ENCODE data around the gene CYS1.
A peak's percentile ranks its signal among the peaks of the same experiment; 100 is the strongest.

CYS1 gene

GRCh38 chr2:10079266-10079869, 843 bp downstream of the CYS1 start:
- H3K4me3 ChIP-seq (ENCODE audit: low read depth, low read length): peak overlapping the region; percentile 17
- no peaks in the 10 kb centered on the region for H3K9me3 ChIP-seq (ENCODE audit: control insufficient read depth, low read length)
- H3K4me1 ChIP-seq: no peaks in the 10 kb centered on the region
- no peak overlapping the region for H3K9ac ChIP-seq
- H3K27me3 ChIP-seq (ENCODE audit: control insufficient read depth, insufficient read depth, low read length): peaks cover 2% of the 10 kb centered on the region
- H2AFZ ChIP-seq: peak overlapping the region; percentile 72
- H3K36me3 ChIP-seq (ENCODE audit: control insufficient read depth, insufficient read depth, low read length): no peaks in the 10 kb centered on the region
- no peak for TF ChIP-seq CTCF (IDR thresholded peaks at IDR 0.05)
- peak overlapping the region; percentile 53 for H3K4me2 ChIP-seq (ENCODE audit: low read length)
- H3K79me2 ChIP-seq: no peaks in the 10 kb centered on the region
- peak overlapping the region; percentile 3 for H3K27ac ChIP-seq

- Histone ChIP-seq H3K4me1 (no peaks in the 10 kb centered on the region), H2AFZ (peak overlapping the region; percentile 72), H3K27ac (peak overlapping the region; percentile 3), H3K4me2 (ENCODE audit: low read length) (peak overlapping the region; percentile 53), H3K27me3 (ENCODE audit: control insufficient read depth, insufficient read depth, low read length) (peaks cover under 1% of the 10 kb centered on the region), H3K79me2 (no peaks in the 10 kb centered on the region), H3K9me3 (ENCODE audit: control insufficient read depth, low read length) (no peaks in the 10 kb centered on the region), H3K4me3 (ENCODE audit: low read depth, low read length) (peak overlapping the region; percentile 17), H3K9ac (no peak overlapping the region), H3K36me3 (ENCODE audit: control insufficient read depth, insufficient read depth, low read length) (no peaks in the 10 kb centered on the region)
- TF ChIP-seq CTCF (IDR thresholded peaks at IDR 0.05): no peak
Observed at GRCh38 chr2:10078704-10079265, 1.4 kb downstream of the CYS1 start.

- no peak overlapping the region for H3K9ac ChIP-seq
- no peak for TF ChIP-seq CTCF (IDR thresholded peaks at IDR 0.05)
- H3K36me3 ChIP-seq (ENCODE audit: control insufficient read depth, insufficient read depth, low read length): no peaks in the 10 kb centered on the region
- H3K9me3 ChIP-seq (ENCODE audit: control insufficient read depth, low read length): no peaks in the 10 kb centered on the region
- H3K4me1 ChIP-seq: no peaks in the 10 kb centered on the region
- no peaks in the 10 kb centered on the region for H3K79me2 ChIP-seq
- H3K4me3 ChIP-seq (ENCODE audit: low read depth, low read length): no peak overlapping the region
- no peaks in the 10 kb centered on the region for H3K27me3 ChIP-seq (ENCODE audit: control insufficient read depth, insufficient read depth, low read length)
- no peak overlapping the region for H3K4me2 ChIP-seq (ENCODE audit: low read length)
- no peak overlapping the region for H2AFZ ChIP-seq
- no peak overlapping the region for H3K27ac ChIP-seq
Observed at GRCh38 chr2:10078001-10078400, 2.2 kb downstream of the CYS1 start.

- Histone ChIP-seq H3K36me3 (ENCODE audit: control insufficient read depth, insufficient read depth, low read length) (no peaks in the 10 kb centered on the region), H3K27ac (no peak overlapping the region), H3K4me3 (ENCODE audit: low read depth, low read length) (no peak overlapping the region), H2AFZ (no peak overlapping the region), H3K4me1 (no peaks in the 10 kb centered on the region), H3K79me2 (no peaks in the 10 kb centered on the region), H3K9me3 (ENCODE audit: control insufficient read depth, low read length) (no peaks in the 10 kb centered on the region), H3K4me2 (ENCODE audit: low read length) (no peak overlapping the region), H3K27me3 (ENCODE audit: control insufficient read depth, insufficient read depth, low read length) (no peaks in the 10 kb centered on the region), H3K9ac (no peak overlapping the region)
- no peak for TF ChIP-seq CTCF (IDR thresholded peaks at IDR 0.05)
Observed at GRCh38 chr2:10076988-10077527, 3.2 kb downstream of the CYS1 start.

- TF ChIP-seq CTCF (IDR thresholded peaks at IDR 0.05): no peak
- H3K79me2 ChIP-seq: no peaks in the 10 kb centered on the region
- H3K27me3 ChIP-seq (ENCODE audit: control insufficient read depth, insufficient read depth, low read length): no peaks in the 10 kb centered on the region
- H3K9me3 ChIP-seq (ENCODE audit: control insufficient read depth, low read length): no peaks in the 10 kb centered on the region
- H3K36me3 ChIP-seq (ENCODE audit: control insufficient read depth, insufficient read depth, low read length): no peaks in the 10 kb centered on the region
- no peak overlapping the region for H3K27ac ChIP-seq
- H3K4me3 ChIP-seq (ENCODE audit: low read depth, low read length): no peak overlapping the region
- no peak overlapping the region for H3K9ac ChIP-seq
- no peak overlapping the region for H2AFZ ChIP-seq
- H3K4me2 ChIP-seq (ENCODE audit: low read length): no peak overlapping the region
- H3K4me1 ChIP-seq: no peaks in the 10 kb centered on the region
Observed at GRCh38 chr2:10076511-10076910, 3.7 kb downstream of the CYS1 start.

All from parathyroid adenoma (tissue), 2 donors.